Prostate gland (tissue), 2 donors: ENCODE measurements around the gene TAB3.

Experiments used
- CTCF ChIP-seq, 4 experiments: fragments of 200-600 bp in 2 of 4; fragments of 450-650 bp in 2 of 4; sonication (generic) in 2 of 4; IDR thresholded peaks; 1 replicate in 3 of 4; 2 replicates in 1 of 4; pipeline ENCODE4 v1.5.1; 2016 to 2019; ENCODE audit warnings: antibody characterized with exemption in 4 of 4, mild to moderate bottlenecking in 2 of 4, moderate library complexity in 2 of 4
- POLR2A ChIP-seq: fragments of 450-650 bp; IDR thresholded peaks from one replicate; pipeline ENCODE4 v1.6.1; 2016; ENCODE audit warnings: antibody characterized with exemption, mild to moderate bottlenecking
- POLR2AphosphoS5 ChIP-seq: sonication (generic); formaldehyde crosslinking; IDR thresholded peaks from one replicate; pipeline ENCODE4 v1.6.1; 2017; ENCODE audit warnings: antibody characterized with exemption

- TF ChIP-seq CTCF (IDR thresholded peaks at IDR 0.05), result no peak
- TF ChIP-seq POLR2AphosphoS5, result no peak
- no peak for TF ChIP-seq POLR2A
These were observed 12.7 kb downstream of the TAB3 start for GRCh38 chrX:30876367-30876766.
